A673 (cell line): ENCODE measurements around the gene LRPPRC. TPM values are rescaled to one million over a fixed set of nuclear protein-coding genes. Genes with fewer than 3 reads are reported as not detected.

Source experiments
- BruUV-seq: library from RNA; stranded (reverse); fragments of 400-500 nt; replicated peaks from 2 replicates; lab custom pipeline; 2021; lab: Mats Ljungman, UMichigan
- CTCF ChIA-PET: fragments of 300-600 bp; sonication (Branson Sonifier 250); formaldehyde crosslinking; loops from one replicate; lab custom pipeline; 2022; ENCODE audit warnings: antibody characterized with exemption; lab: Charles Lee
- POLR2A ChIA-PET: fragments of 300-600 bp; sonication (Branson Sonifier 250); formaldehyde crosslinking; loops from one replicate; lab custom pipeline; 2022; ENCODE audit warnings: antibody characterized with exemption; ENCODE audit not compliant: low non-redundant PET; lab: Charles Lee
- DNase-seq: peaks from one replicate; pipeline ENCODE4 v3.0.0-alpha.2; 2015; ENCODE audit warnings: low spot score
- H3K27ac ChIP-seq: fragments of 200-600 bp; sonication (generic); 2 replicates; pipeline ENCODE4 v1.5.1; 2016; ENCODE audit warnings: mixed run types, low read depth, mild to moderate bottlenecking, mixed read lengths, antibody characterized with exemption, low read length; ENCODE audit not compliant: poor library complexity, severe bottlenecking
- H3K27me3 ChIP-seq: fragments of 200-600 bp; sonication (generic); replicated peaks from 2 replicates; pipeline ENCODE4 v1.6.1; 2017; ENCODE audit warnings: mixed run types, low read depth, mild to moderate bottlenecking, mixed read lengths, antibody characterized with exemption, low read length; ENCODE audit not compliant: insufficient read depth, poor library complexity
- H3K36me3 ChIP-seq: fragments of 200-600 bp; sonication (generic); 2 replicates; pipeline ENCODE4 v1.6.1; 2016; ENCODE audit warnings: mixed run types, mild to moderate bottlenecking, mixed read lengths, antibody characterized with exemption, low read length; ENCODE audit not compliant: insufficient read depth, poor library complexity, severe bottlenecking
- H3K4me1 ChIP-seq: fragments of 200-600 bp; sonication (generic); 2 replicates; pipeline ENCODE4 v1.6.1; 2017; ENCODE audit warnings: mixed run types, mild to moderate bottlenecking, mixed read lengths, antibody characterized with exemption, low read length; ENCODE audit not compliant: insufficient read depth, poor library complexity, severe bottlenecking
- H3K4me3 ChIP-seq: fragments of 200-600 bp; sonication (generic); 2 replicates; pipeline ENCODE4 v1.5.1; 2016; ENCODE audit warnings: low read depth, mixed run types, mild to moderate bottlenecking, mixed read lengths, low read length; ENCODE audit not compliant: poor library complexity, severe bottlenecking
- H3K9me3 ChIP-seq: fragments of 200-600 bp; sonication (generic); 2 replicates; pipeline ENCODE4 v1.6.1; 2016; ENCODE audit warnings: mixed run types, low read depth, mild to moderate bottlenecking, mixed read lengths, antibody characterized with exemption, low read length; ENCODE audit not compliant: poor library complexity, severe bottlenecking
- EZH2 ChIP-seq: fragments of 200-600 bp; sonication (generic); IDR thresholded peaks from 2 replicates; pipeline ENCODE4 v1.6.1; 2017; ENCODE audit warnings: borderline replicate concordance, low read depth, mild to moderate bottlenecking, mixed read lengths, antibody characterized with exemption, low read length; ENCODE audit not compliant: poor library complexity, severe bottlenecking
- intact Hi-C: fragments of 100-400 bp; cut with micrococcal nuclease; formaldehyde crosslinking; loops from one replicate; pipeline ENCODE4 v1.10.0; 2022; ENCODE audit not compliant: unreplicated experiment
- total RNA-seq: library from RNA; stranded (reverse); gene quantifications from 2 replicates; pipeline ENCODE4 v1.2.3, GENCODE V29; 2021
- TF ChIP-seq, protein P1 (sequence below): fragments of 300-800, 200-600 bp; sonication (generic); conservative IDR thresholded peaks from 2 replicates; pipeline ENCODE4 v1.5.1; 2017; ENCODE audit warnings: low read depth, mild to moderate bottlenecking, antibody characterized with exemption, low read length, moderate library complexity, mixed read lengths

Gene LRPPRC
- total RNA-seq, 1 experiment from 2014 or later: 144 TPM

GRCh38 chr2:43934567-43934966 is 61.2 kb downstream of the LRPPRC start:
- ChIA-PET CTCF (no interaction called here), POLR2A (no interaction called here)
- H3K9me3 ChIP-seq: no peaks in the 10 kb centered on the region
- no peak overlapping the region for H3K4me3 ChIP-seq
- H3K4me1 ChIP-seq: peaks cover 12% of the 10 kb centered on the region
- intact Hi-C loops: no loop called here
- TF ChIP-seq, protein P1, sequence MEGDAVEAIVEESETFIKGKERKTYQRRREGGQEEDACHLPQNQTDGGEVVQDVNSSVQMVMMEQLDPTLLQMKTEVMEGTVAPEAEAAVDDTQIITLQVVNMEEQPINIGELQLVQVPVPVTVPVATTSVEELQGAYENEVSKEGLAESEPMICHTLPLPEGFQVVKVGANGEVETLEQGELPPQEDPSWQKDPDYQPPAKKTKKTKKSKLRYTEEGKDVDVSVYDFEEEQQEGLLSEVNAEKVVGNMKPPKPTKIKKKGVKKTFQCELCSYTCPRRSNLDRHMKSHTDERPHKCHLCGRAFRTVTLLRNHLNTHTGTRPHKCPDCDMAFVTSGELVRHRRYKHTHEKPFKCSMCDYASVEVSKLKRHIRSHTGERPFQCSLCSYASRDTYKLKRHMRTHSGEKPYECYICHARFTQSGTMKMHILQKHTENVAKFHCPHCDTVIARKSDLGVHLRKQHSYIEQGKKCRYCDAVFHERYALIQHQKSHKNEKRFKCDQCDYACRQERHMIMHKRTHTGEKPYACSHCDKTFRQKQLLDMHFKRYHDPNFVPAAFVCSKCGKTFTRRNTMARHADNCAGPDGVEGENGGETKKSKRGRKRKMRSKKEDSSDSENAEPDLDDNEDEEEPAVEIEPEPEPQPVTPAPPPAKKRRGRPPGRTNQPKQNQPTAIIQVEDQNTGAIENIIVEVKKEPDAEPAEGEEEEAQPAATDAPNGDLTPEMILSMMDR: no peak
- no peak for TF ChIP-seq EZH2
- H3K27me3 ChIP-seq: no peaks in the 10 kb centered on the region
- peaks cover 46% of the 10 kb centered on the region for H3K36me3 ChIP-seq
- no TSS peak for BruUV-seq
- no peak for DNase-seq
- H3K27ac ChIP-seq: no peak overlapping the region

- no TSS peak for BruUV-seq
- ChIA-PET POLR2A (no interaction called here), CTCF (no interaction called here)
Observed at GRCh38 chr2:43931293-43931692, 64.5 kb downstream of the LRPPRC start.

GRCh38 chr2:43927442-43927841 is 68.3 kb downstream of the LRPPRC start:
- DNase-seq: no peak
- ChIA-PET CTCF (no interaction called here), POLR2A (no interaction called here)
- no peaks in the 10 kb centered on the region for H3K9me3 ChIP-seq
- intact Hi-C loops: no loop called here
- H3K4me1 ChIP-seq: no peaks in the 10 kb centered on the region
- H3K27ac ChIP-seq: no peak overlapping the region
- TF ChIP-seq, protein P1: no peak
- TF ChIP-seq EZH2: no peak
- H3K27me3 ChIP-seq: no peaks in the 10 kb centered on the region
- BruUV-seq: no TSS peak
- H3K4me3 ChIP-seq: no peak overlapping the region
- peaks cover 56% of the 10 kb centered on the region for H3K36me3 ChIP-seq

More at GRCh38 chr2:43931293-43931692, 64.5 kb downstream of the LRPPRC start:
- Histone ChIP-seq H3K36me3 (peaks cover 50% of the 10 kb centered on the region), H3K27ac (no peak overlapping the region), H3K27me3 (no peaks in the 10 kb centered on the region), H3K4me3 (no peak overlapping the region), H3K4me1 (peaks cover 11% of the 10 kb centered on the region), H3K9me3 (no peaks in the 10 kb centered on the region)
- intact Hi-C loops: no loop called here
- TF ChIP-seq EZH2: no peak
- TF ChIP-seq, protein P1: no peak
- DNase-seq: no peak
